ENCODE measurements around the gene FPR3.
A peak's percentile ranks its signal among the peaks of the same experiment; 100 is the strongest.
"Not testable (repeated sequence)": the region's sequence is repeated elsewhere in the genome, so short reads cannot be mapped to it uniquely, and the experiment has no call there.

The FPR3 gene

GRCh38 chr19:51794885-51795490 is at the start of gene FPR3:
TSS of gene FPR3 (plus strand) at chr19:51795157. CDS start at chr19:51823749, 28,592 bp downstream.
- DNase-seq (ENCODE audit: low spot score), result no peak

GRCh38 chr19:51746731-51747130 is 48.2 kb upstream of the FPR3 start:
- no peak for DNase-seq (ENCODE audit: low spot score)

GRCh38 chr19:51749979-51750378 is 45.0 kb upstream of the FPR3 start:
- no peak for DNase-seq (ENCODE audit: low spot score)

- no peak for DNase-seq (ENCODE audit: low spot score)
These were observed 44.4 kb upstream of the FPR3 start for GRCh38 chr19:51750400-51751094.

- DNase-seq (ENCODE audit: low spot score), result no peak
These were observed 43.3 kb upstream of the FPR3 start, which contains the start of gene FPR1 for GRCh38 chr19:51751655-51752054. TSS of gene FPR1 (minus strand) at chr19:51751878. CDS start at chr19:51746994, 4,884 bp downstream.

- no peak for DNase-seq (ENCODE audit: low spot score)
These were observed 40.8 kb upstream of the FPR3 start for GRCh38 chr19:51754109-51754508.

- DNase-seq (ENCODE audit: low spot score), result no peak
These were observed 40.2 kb upstream of the FPR3 start for GRCh38 chr19:51754770-51755169.

- DNase-seq (ENCODE audit: low spot score), result no peak
These were observed 39.4 kb upstream of the FPR3 start for GRCh38 chr19:51755571-51755970.

- DNase-seq (ENCODE audit: low spot score), result no peak
These were observed 34.1 kb upstream of the FPR3 start, which contains the start of gene FPR2 for GRCh38 chr19:51760697-51761356. TSS of gene FPR2 (plus strand) at chr19:51761180. CDS start at chr19:51768659, 7,479 bp downstream.

GRCh38 chr19:51761696-51762095 is 33.3 kb upstream of the FPR3 start:
- DNase-seq (ENCODE audit: low spot score), result no peak

- no peak for DNase-seq (ENCODE audit: low spot score)
These were observed 29.9 kb upstream of the FPR3 start for GRCh38 chr19:51765086-51765485.

- no peak for DNase-seq (ENCODE audit: low spot score)
These were observed 28.5 kb upstream of the FPR3 start for GRCh38 chr19:51766461-51766860.

- no peak for DNase-seq (ENCODE audit: low spot score)
These were observed 23.4 kb upstream of the FPR3 start for GRCh38 chr19:51771376-51772130.

GRCh38 chr19:51772977-51773376 is 22.0 kb upstream of the FPR3 start:
- DNase-seq (ENCODE audit: low spot score), result no peak

- DNase-seq (ENCODE audit: low spot score), result not testable (repeated sequence)
These were observed 18.4 kb upstream of the FPR3 start for GRCh38 chr19:51776561-51776960.

- DNase-seq (ENCODE audit: low spot score), result peak; percentile 45
These were observed 17.1 kb upstream of the FPR3 start for GRCh38 chr19:51777570-51778462.

- DNase-seq (ENCODE audit: low spot score), result no peak
These were observed 15.8 kb upstream of the FPR3 start for GRCh38 chr19:51779181-51779580.

GRCh38 chr19:51779703-51780102 is 15.3 kb upstream of the FPR3 start:
- no peak for DNase-seq (ENCODE audit: low spot score)

GRCh38 chr19:51780270-51780669 is 14.7 kb upstream of the FPR3 start:
- DNase-seq (ENCODE audit: low spot score), result no peak

GRCh38 chr19:51781999-51782398 is 13.0 kb upstream of the FPR3 start:
- DNase-seq (ENCODE audit: low spot score), result no peak

- no peak for DNase-seq (ENCODE audit: low spot score)
These were observed 11.6 kb upstream of the FPR3 start for GRCh38 chr19:51783372-51783771.
